Vagina (tissue), 2 donors: ENCODE measurements around the gene SH3GL3. TPM values are rescaled to one million over a fixed set of nuclear protein-coding genes. Genes with fewer than 3 reads are reported as not detected.

ENCODE experiments used
- DNase-seq, 2 donors: peaks; one replicate each; pipeline ENCODE4 v3.0.0-alpha.2; 2017; ENCODE audit errors: extremely low spot score in 2 of 2
- H3K27ac ChIP-seq: fragments of 200-600 bp; sonication (generic); one replicate; pipeline ENCODE4 v1.5.1; 2019
- H3K27me3 ChIP-seq: fragments of 200-600 bp; sonication (generic); one replicate; pipeline ENCODE4 v1.5.1; 2019
- H3K36me3 ChIP-seq, 2 donors: fragments of 200-600 bp; sonication (generic); one replicate each; pipeline ENCODE4 v1.5.1; 2017 to 2019
- H3K4me1 ChIP-seq: fragments of 200-600 bp; sonication (generic); one replicate; pipeline ENCODE4 v1.5.1; 2019
- H3K4me3 ChIP-seq, 2 donors: fragments of 200-600 bp; sonication (generic); 1 replicate in 1 of 2; 2 replicates in 1 of 2; pipeline ENCODE4 v1.5.1; 2016 to 2019
- H3K9me3 ChIP-seq: fragments of 200-600 bp; sonication (generic); one replicate; pipeline ENCODE4 v1.5.1; 2019
- CTCF ChIP-seq, 3 experiments: fragments of 450-650 bp in 2 of 3; fragments of 200-600 bp in 1 of 3; sonication (generic) in 1 of 3; IDR thresholded peaks; one replicate each; pipeline ENCODE4 v1.5.1; 2017 to 2019; ENCODE audit warnings: antibody characterized with exemption in 3 of 3, mild to moderate bottlenecking in 2 of 3, moderate library complexity in 2 of 3
- POLR2A ChIP-seq, 2 donors: fragments of 450-650 bp; IDR thresholded peaks; one replicate each; pipeline ENCODE4 v1.6.1; 2017; ENCODE audit warnings: antibody characterized with exemption in 2 of 2, mild to moderate bottlenecking in 2 of 2, moderate library complexity in 2 of 2
- POLR2AphosphoS5 ChIP-seq, 2 donors: sonication (generic); formaldehyde crosslinking; IDR thresholded peaks; one replicate each; pipeline ENCODE4 v1.9.0; 2017; ENCODE audit warnings: antibody characterized with exemption in 2 of 2, mild to moderate bottlenecking in 2 of 2, low read depth in 1 of 2; ENCODE audit not compliant: insufficient read depth in 1 of 2
- intact Hi-C: fragments of 100-400 bp; cut with DNase I; formaldehyde crosslinking; loops from one replicate; pipeline ENCODE4 v1.15.1; 2023
- total RNA-seq: library from RNA; depleted of rRNA; stranded (reverse); fragments of >200 nt; gene quantifications from one replicate; pipeline ENCODE4 v1.2.3, GENCODE V29; 2016

Gene SH3GL3
- total RNA-seq, 1 donor from 2014 or later: 3.9 TPM

GRCh38 chr15:83585601-83586335, 138.6 kb downstream of the SH3GL3 start:
- no peaks in the 10 kb centered on the region for H3K9me3 ChIP-seq
- intact Hi-C loops: no loop called here
- DNase-seq: no peak
- no peaks in the 10 kb centered on the region for H3K4me1 ChIP-seq
- H3K36me3 ChIP-seq: no peaks in the 10 kb centered on the region
- H3K4me3 ChIP-seq: no peak overlapping the region
- TF ChIP-seq POLR2AphosphoS5 (IDR thresholded peaks at IDR 0.05; ENCODE audit: insufficient read depth in 1 of 2, low read depth in 1 of 2) (no peak), CTCF (IDR thresholded peaks at IDR 0.05) (no peak), POLR2A (IDR thresholded peaks at IDR 0.05) (no peak)
- no peaks in the 10 kb centered on the region for H3K27me3 ChIP-seq
- H3K27ac ChIP-seq: no peak overlapping the region

DNA sequence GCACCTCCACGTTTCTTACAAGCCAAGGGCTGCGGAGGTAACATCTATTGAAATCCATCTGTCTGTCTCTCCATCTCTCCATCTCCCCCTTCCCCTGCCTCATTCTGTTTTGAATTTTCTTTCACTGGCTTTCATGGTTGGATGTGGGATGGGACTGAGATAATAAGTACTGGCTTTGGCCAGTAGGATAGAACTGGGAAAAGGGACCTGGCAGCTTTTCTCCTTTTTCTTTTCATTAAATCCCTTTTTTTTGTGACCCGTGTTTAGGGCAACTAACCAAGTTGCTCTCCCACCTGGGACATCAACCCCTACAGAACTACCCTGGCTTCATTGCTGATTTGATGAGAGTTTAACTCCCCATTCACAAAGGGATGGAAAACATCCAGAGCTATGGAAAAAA, 139.9 kb downstream of the SH3GL3 start:
- intact Hi-C loops: no loop called here
- Histone ChIP-seq H3K27me3 (no peaks in the 10 kb centered on the region), H3K4me3 (no peak overlapping the region), H3K27ac (no peak overlapping the region), H3K9me3 (no peaks in the 10 kb centered on the region), H3K36me3 (no peaks in the 10 kb centered on the region), H3K4me1 (no peaks in the 10 kb centered on the region)
- no peak for DNase-seq
- TF ChIP-seq POLR2A (IDR thresholded peaks at IDR 0.05) (no peak), CTCF (IDR thresholded peaks at IDR 0.05) (no peak), POLR2AphosphoS5 (IDR thresholded peaks at IDR 0.05; ENCODE audit: insufficient read depth in 1 of 2, low read depth in 1 of 2) (no peak)

DNA sequence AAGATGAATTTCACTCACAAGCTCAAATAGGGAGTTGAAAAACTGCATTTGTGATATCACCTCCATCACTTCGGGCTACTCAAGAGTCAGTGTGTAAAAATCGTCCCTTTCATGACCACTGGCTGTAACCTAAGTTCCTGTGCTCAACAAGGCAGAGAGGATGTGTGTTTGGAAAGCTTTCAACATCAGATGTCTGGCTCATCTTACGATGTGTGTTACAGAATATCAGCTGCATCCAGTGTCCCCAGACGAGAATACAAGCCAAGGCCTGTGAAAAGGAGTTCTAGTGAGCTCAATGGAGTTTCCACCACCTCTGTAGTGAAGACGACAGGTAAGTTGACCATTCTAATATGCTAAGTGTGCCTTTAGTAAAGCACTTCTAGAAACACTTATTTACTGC, 141.3 kb downstream of the SH3GL3 start:
- TF ChIP-seq CTCF (IDR thresholded peaks at IDR 0.05): no peak
- intact Hi-C loops: no loop called here
- H3K27ac ChIP-seq: no peak overlapping the region
- H3K27me3 ChIP-seq: no peaks in the 10 kb centered on the region
- no peak for DNase-seq
- no peaks in the 10 kb centered on the region for H3K4me1 ChIP-seq
- no peak overlapping the region for H3K4me3 ChIP-seq
- H3K36me3 ChIP-seq: no peaks in the 10 kb centered on the region
- no peaks in the 10 kb centered on the region for H3K9me3 ChIP-seq

- TF ChIP-seq POLR2AphosphoS5 (IDR thresholded peaks at IDR 0.05; ENCODE audit: insufficient read depth in 1 of 2, low read depth in 1 of 2): no peak
- TF ChIP-seq POLR2A (IDR thresholded peaks at IDR 0.05): no peak
- no peak for TF ChIP-seq CTCF (IDR thresholded peaks at IDR 0.05)
- peak in 1 of 2 donors; percentile 27 for DNase-seq
- Histone ChIP-seq H3K36me3 (no peaks in the 10 kb centered on the region), H3K4me1 (no peaks in the 10 kb centered on the region), H3K27me3 (no peaks in the 10 kb centered on the region), H3K9me3 (no peaks in the 10 kb centered on the region), H3K27ac (no peak overlapping the region), H3K4me3 (no peak overlapping the region)
- intact Hi-C loops: no loop called here
Observed at GRCh38 chr15:83592370-83593040, 145.4 kb downstream of the SH3GL3 start.

GRCh38 chr15:83595191-83595590, 148.1 kb downstream of the SH3GL3 start:
- no peaks in the 10 kb centered on the region for H3K36me3 ChIP-seq
- DNase-seq: no peak
- H3K27me3 ChIP-seq: no peaks in the 10 kb centered on the region
- H3K9me3 ChIP-seq: no peaks in the 10 kb centered on the region
- peak in 1 of 2 donors; percentile 17 for TF ChIP-seq POLR2AphosphoS5 (IDR thresholded peaks at IDR 0.05; ENCODE audit: insufficient read depth in 1 of 2, low read depth in 1 of 2)
- TF ChIP-seq POLR2A (IDR thresholded peaks at IDR 0.05): no peak
- no peak for TF ChIP-seq CTCF (IDR thresholded peaks at IDR 0.05)
- H3K4me1 ChIP-seq: no peaks in the 10 kb centered on the region
- no peak overlapping the region for H3K4me3 ChIP-seq
- intact Hi-C loops: no loop called here
- no peak overlapping the region for H3K27ac ChIP-seq
